K562 treated with DMSO at 1 percent for 24 hours (cell line): ENCODE data around the gene CTNNBL1. TPM values are rescaled to one million over a fixed set of nuclear protein-coding genes. Genes with fewer than 3 reads are reported as not detected.

ENCODE experiments used
- total RNA-seq: library from RNA; unstranded; fragments of 300-600 nt; gene quantifications from 2 replicates; pipeline ENCODE4 v1.2.3, GENCODE V29; 2022; ENCODE audit warnings: low read depth; ENCODE audit not compliant: insufficient read depth

The CTNNBL1 gene, protein sequence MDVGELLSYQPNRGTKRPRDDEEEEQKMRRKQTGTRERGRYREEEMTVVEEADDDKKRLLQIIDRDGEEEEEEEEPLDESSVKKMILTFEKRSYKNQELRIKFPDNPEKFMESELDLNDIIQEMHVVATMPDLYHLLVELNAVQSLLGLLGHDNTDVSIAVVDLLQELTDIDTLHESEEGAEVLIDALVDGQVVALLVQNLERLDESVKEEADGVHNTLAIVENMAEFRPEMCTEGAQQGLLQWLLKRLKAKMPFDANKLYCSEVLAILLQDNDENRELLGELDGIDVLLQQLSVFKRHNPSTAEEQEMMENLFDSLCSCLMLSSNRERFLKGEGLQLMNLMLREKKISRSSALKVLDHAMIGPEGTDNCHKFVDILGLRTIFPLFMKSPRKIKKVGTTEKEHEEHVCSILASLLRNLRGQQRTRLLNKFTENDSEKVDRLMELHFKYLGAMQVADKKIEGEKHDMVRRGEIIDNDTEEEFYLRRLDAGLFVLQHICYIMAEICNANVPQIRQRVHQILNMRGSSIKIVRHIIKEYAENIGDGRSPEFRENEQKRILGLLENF
- 59.4 and 62.5 TPM in 2 replicates for total RNA-seq

DNA sequence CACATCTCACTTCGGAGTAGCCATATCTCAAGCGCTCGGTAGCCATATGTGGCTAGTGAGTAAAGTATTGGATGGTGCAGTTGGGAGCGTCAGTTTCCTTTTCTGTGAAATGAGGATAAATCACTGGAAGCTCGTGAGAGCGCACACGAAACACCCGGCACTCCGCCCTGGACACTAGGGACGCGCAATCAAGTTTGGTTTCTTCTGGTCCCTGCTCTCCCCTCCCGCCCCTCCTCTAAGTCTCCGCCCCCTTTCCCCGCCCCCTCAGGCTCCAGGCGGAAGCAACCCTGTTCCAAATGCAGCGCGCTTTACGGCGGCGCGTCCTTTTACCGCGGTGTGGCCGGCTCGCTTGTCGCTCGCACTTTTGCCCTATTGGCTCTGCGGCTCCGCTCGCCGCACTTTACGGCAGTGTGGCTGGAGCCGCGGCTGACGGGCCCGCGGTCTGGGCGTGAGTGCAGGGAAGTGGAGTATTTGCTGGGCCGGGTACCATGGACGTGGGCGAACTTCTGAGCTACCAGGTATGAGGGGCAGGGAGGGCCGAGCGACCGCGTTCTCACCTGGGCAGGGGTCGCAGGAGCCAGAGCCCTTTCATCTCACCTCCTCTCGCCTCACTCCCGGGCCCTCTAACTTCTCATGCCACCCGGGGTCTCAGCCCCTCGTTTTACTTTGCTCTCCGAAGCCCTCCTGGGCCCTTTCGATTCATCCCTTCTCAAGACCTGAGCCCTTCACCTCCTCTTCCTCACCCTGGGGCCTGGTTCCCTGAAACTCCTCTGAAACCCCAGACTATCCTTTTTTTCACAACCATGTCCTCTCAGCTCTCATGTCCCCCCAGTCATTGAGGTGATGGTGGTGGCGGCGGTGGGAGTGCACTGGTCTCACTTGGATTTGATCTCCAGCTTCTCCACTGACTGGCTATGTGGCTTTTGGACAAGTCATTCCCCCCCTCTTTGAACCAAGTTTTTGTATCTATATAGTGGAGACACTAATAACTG lies at the start of gene CTNNBL1:
Gene CTNNBL1 (plus strand): TSS at position 396 of the 992 bp plus-strand sequence. CDS start 93 bp downstream, at position 489.

DNA sequence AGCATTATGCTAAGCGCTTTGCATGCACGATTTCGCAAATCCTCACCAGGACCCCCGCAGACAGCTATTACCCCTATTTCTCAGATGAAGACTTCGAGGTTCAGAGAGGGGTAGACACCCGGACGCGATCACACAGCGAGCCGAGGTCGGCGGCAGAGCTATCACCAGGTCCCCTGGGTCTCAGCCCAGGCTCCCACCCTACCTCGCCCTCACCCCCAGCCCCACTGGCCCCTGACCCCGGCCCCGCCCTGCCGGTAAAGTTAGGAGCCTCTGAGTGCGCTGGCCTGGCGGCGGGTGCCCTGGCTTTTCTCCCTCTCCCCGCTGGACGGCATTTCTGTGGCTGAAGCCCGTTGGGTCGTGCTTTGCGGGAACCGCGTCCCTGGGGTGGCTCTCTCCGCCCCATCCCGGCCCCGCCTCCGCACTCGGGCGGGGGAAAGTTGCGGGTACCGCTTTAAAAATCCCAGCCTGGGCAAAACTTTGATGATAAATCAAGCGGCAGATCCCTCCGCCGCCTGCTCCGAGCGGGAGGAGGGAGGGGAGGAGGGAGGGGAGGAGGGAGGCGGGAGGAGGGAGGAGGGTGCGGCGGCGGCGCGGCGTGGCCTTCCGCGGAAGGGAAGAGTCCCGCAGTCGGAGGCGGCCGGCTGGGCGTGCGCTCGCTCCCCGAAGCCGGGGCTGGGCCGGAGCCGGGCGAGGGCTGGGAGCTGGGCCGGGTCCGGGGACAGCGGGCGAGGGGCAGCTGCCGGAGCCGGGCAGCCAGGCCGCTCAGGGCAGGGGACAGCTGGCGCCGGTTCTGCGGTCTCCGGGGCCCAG lies 208.9 kb downstream of the CTNNBL1 start, which contains the start of gene VSTM2L:
Gene VSTM2L (plus strand): TSS at position 624 of the 810 bp plus-strand sequence. CDS start 224 bp downstream, outside the sequence.

Other genes starting within 250 kb of the CTNNBL1 start
- gene NNAT, start 172.8 kb upstream of the CTNNBL1 start, total RNA-seq: 1.7 TPM in 1 of 2 replicates, not detected in the other
- 42.2 and 47.3 TPM in 2 replicates for gene BLCAP, start 166.2 kb upstream of the CTNNBL1 start, total RNA-seq
- not detected in 2 replicates for gene VSTM2L, start 209.1 kb downstream of the CTNNBL1 start, total RNA-seq